Fibroblast of lung (primary cell): ENCODE data around the gene MRPS10. TPM values are rescaled to one million over a fixed set of nuclear protein-coding genes. Genes with fewer than 3 reads are reported as not detected.
A peak's percentile ranks its signal among the peaks of the same experiment; 100 is the strongest.

ENCODE experiments used
- DNase-seq, 2 donors: peaks; one replicate each; pipeline versions ENCODE4 v3.0.0 to v3.0.0-alpha.2; 2010; ENCODE audit warnings: low read depth in 2 of 2
- H2AFZ ChIP-seq: 2 replicates; pipeline ENCODE4 v1.5.1; 2012; ENCODE audit warnings: low read length, control low read depth, inconsistent platforms
- H3K27ac ChIP-seq: 2 replicates; pipeline ENCODE4 v1.5.1; 2011; ENCODE audit warnings: low read length, control low read depth; ENCODE audit not compliant: insufficient read depth
- H3K27me3 ChIP-seq: 2 replicates; pipeline ENCODE4 v1.5.1; 2011; ENCODE audit warnings: mild to moderate bottlenecking, low read length; ENCODE audit not compliant: control insufficient read depth, insufficient read depth
- H3K36me3 ChIP-seq: 2 replicates; pipeline ENCODE4 v1.5.1; 2011; ENCODE audit warnings: low read length; ENCODE audit not compliant: control insufficient read depth, insufficient read depth
- H3K4me1 ChIP-seq: 2 replicates; pipeline ENCODE4 v1.5.1; 2011; ENCODE audit warnings: low read length; ENCODE audit not compliant: control insufficient read depth, insufficient read depth; ENCODE audit errors: extremely low read depth
- H3K4me2 ChIP-seq: 2 replicates; pipeline ENCODE4 v1.5.1; 2011; ENCODE audit warnings: low read length, control low read depth; ENCODE audit not compliant: insufficient read depth; ENCODE audit errors: extremely low read depth
- H3K4me3 ChIP-seq, 4 experiments: fragments of 200-600 bp in 1 of 4; sonication (generic) in 1 of 4; replicated peaks in 1 of 4; 2 replicates each; pipeline ENCODE4 v1.5.1; 2011 to 2016; ENCODE audit warnings: low read length in 4 of 4, low read depth in 3 of 4, mild to moderate bottlenecking in 3 of 4, control low read depth in 2 of 4, inconsistent platforms in 1 of 4, mixed read lengths in 1 of 4; ENCODE audit not compliant: insufficient read depth in 1 of 4; ENCODE audit errors: control extremely low read depth in 1 of 4
- H3K79me2 ChIP-seq: 2 replicates; pipeline ENCODE4 v1.5.1; 2012; ENCODE audit warnings: mild to moderate bottlenecking, low read length, inconsistent platforms; ENCODE audit not compliant: control insufficient read depth, insufficient read depth
- H3K9ac ChIP-seq: 2 replicates; pipeline ENCODE4 v1.5.1; 2011; ENCODE audit warnings: mild to moderate bottlenecking, low read length, control low read depth; ENCODE audit not compliant: insufficient read depth
- H3K9me3 ChIP-seq: 2 replicates; pipeline ENCODE4 v1.5.1; 2012; ENCODE audit warnings: low read depth, low read length; ENCODE audit not compliant: control insufficient read depth, insufficient read depth
- H4K20me1 ChIP-seq: 2 replicates; pipeline ENCODE4 v1.5.1; 2011; ENCODE audit warnings: low read length; ENCODE audit not compliant: control insufficient read depth, insufficient read depth; ENCODE audit errors: extremely low read depth
- CTCF ChIP-seq, 2 donors: IDR thresholded peaks in 1 of 2; conservative IDR thresholded peaks in 1 of 2; 1 replicate in 1 of 2; 2 replicates in 1 of 2; pipeline ENCODE4 v1.5.1; 2011 to 2012; ENCODE audit warnings: low read length in 2 of 2, control low read depth in 1 of 2, inconsistent platforms in 1 of 2, low read depth in 1 of 2, mild to moderate bottlenecking in 1 of 2
- EZH2 ChIP-seq: IDR thresholded peaks from 2 replicates; pipeline ENCODE4 v1.5.1; 2012; ENCODE audit warnings: low read length, control low read depth, mild to moderate bottlenecking; ENCODE audit errors: missing control alignments
- polyA plus RNA-seq, 2 donors: library from polyadenylated mRNA; depleted of rRNA in 1 of 2; stranded (reverse) in 1 of 2; unstranded in 1 of 2; fragments of >200 nt; gene quantifications; 2 replicates each; pipeline ENCODE4 v1.2.1, GENCODE V29; 2011 to 2012; ENCODE audit warnings: missing spikeins in 1 of 2
- total RNA-seq: library from RNA; depleted of rRNA; stranded (reverse); fragments of >200 nt; gene quantifications from 2 replicates; pipeline ENCODE4 v1.2.1, GENCODE V29; 2014

Gene MRPS10
- total and polyA plus RNA-seq, 2 donors (not counting 1 experiment from before 2014, with no cell fraction given), result 67.5 to 74.1 TPM

- no peak for TF ChIP-seq CTCF (conservative IDR thresholded peaks at IDR 0.05 in 1 of 2, IDR thresholded peaks at IDR 0.05 in 1 of 2; ENCODE audit: low read depth in 1 of 2, low read length in 2 of 2)
- no peak for TF ChIP-seq EZH2
- Histone ChIP-seq H3K36me3 (peaks cover 5% of the 10 kb centered on the region), H2AFZ (no peak overlapping the region)
Measured at GRCh38 chr6:42260396-42260888, 42.8 kb upstream of the MRPS10 start.

GRCh38 chr6:42259841-42260395 is 42.3 kb upstream of the MRPS10 start:
- no peak overlapping the region for H3K9ac ChIP-seq
- H3K27ac ChIP-seq, result no peak overlapping the region
- peaks cover 5% of the 10 kb centered on the region for H3K36me3 ChIP-seq
- H3K4me3 ChIP-seq, result no peak overlapping the region
- TF ChIP-seq EZH2 (no peak), CTCF (conservative IDR thresholded peaks at IDR 0.05 in 1 of 2, IDR thresholded peaks at IDR 0.05 in 1 of 2; ENCODE audit: low read depth in 1 of 2, low read length in 2 of 2) (no peak)
- no peak for DNase-seq
- H3K79me2 ChIP-seq, result no peaks in the 10 kb centered on the region
- no peak overlapping the region for H3K4me2 ChIP-seq
- no peaks in the 10 kb centered on the region for H3K9me3 ChIP-seq
- no peak overlapping the region for H2AFZ ChIP-seq
- H4K20me1 ChIP-seq, result no peaks in the 10 kb centered on the region
- peaks cover 3% of the 10 kb centered on the region for H3K4me1 ChIP-seq
- no peaks in the 10 kb centered on the region for H3K27me3 ChIP-seq

More at GRCh38 chr6:42260396-42260888, 42.8 kb upstream of the MRPS10 start:
- H3K4me2 ChIP-seq, result no peak overlapping the region
- H3K9ac ChIP-seq, result no peak overlapping the region
- DNase-seq, result no peak
- no peaks in the 10 kb centered on the region for H3K27me3 ChIP-seq
- no peaks in the 10 kb centered on the region for H3K79me2 ChIP-seq
- peaks cover 3% of the 10 kb centered on the region for H3K4me1 ChIP-seq
- no peaks in the 10 kb centered on the region for H3K9me3 ChIP-seq
- H4K20me1 ChIP-seq, result no peaks in the 10 kb centered on the region
- H3K4me3 ChIP-seq, result no peak overlapping the region
- peak overlapping the region; percentile 4 for H3K27ac ChIP-seq

- Histone ChIP-seq H3K9ac (no peak overlapping the region), H3K4me2 (no peak overlapping the region), H3K4me3 (no peak overlapping the region), H4K20me1 (no peaks in the 10 kb centered on the region), H3K36me3 (peaks cover 5% of the 10 kb centered on the region), H3K4me1 (peaks cover 3% of the 10 kb centered on the region), H3K79me2 (no peaks in the 10 kb centered on the region), H2AFZ (no peak overlapping the region), H3K27ac (no peak overlapping the region), H3K27me3 (no peaks in the 10 kb centered on the region), H3K9me3 (no peaks in the 10 kb centered on the region)
- peak in 1 of 2 donors; percentile 27 for DNase-seq
- no peak for TF ChIP-seq EZH2
- no peak for TF ChIP-seq CTCF (conservative IDR thresholded peaks at IDR 0.05 in 1 of 2, IDR thresholded peaks at IDR 0.05 in 1 of 2; ENCODE audit: low read depth in 1 of 2, low read length in 2 of 2)
Measured at GRCh38 chr6:42259286-42259685, 41.6 kb upstream of the MRPS10 start.
